Measurements from ENCODE around the gene RAB30.

GRCh38 chr11:82992223-82992622 lies 79.5 kb downstream of the RAB30 start:
- no peak for TF ChIP-seq EZH2 (IDR thresholded peaks at IDR 0.05; ENCODE audit: borderline replicate concordance, low read depth, low read length, poor library complexity, severe bottlenecking)
- no peak for TF ChIP-seq CTCF (conservative IDR thresholded peaks at IDR 0.05; ENCODE audit: low read depth, low read length)

Measured in A673 (cell line).